SK-N-SH treated with all-trans-retinoic acid at 6 μM for 48 hours (cell line): ENCODE measurements around the gene PALS2.

Experiments
- BACH2 ChIP-seq: fragments of 250-450 bp; sonication (Bioruptor Pico); IDR thresholded peaks from 2 replicates; pipeline ENCODE4 v1.9.0; 2021; ENCODE audit warnings: mild to moderate bottlenecking, borderline replicate concordance
- RARB ChIP-seq: fragments of 250-450 bp; sonication (Bioruptor Pico); IDR thresholded peaks from 2 replicates; pipeline ENCODE4 v1.8.0; 2021; ENCODE audit warnings: mild to moderate bottlenecking, moderate library complexity
- ZFP30 ChIP-seq: fragments of 450-650 bp; formaldehyde crosslinking; IDR thresholded peaks from 2 replicates; pipeline ENCODE4 v1.5.0; 2022; ENCODE audit warnings: mild to moderate bottlenecking, moderate library complexity
- TF ChIP-seq, protein P1 (sequence below): fragments of 250-450 bp; sonication (Bioruptor Pico); IDR thresholded peaks from 2 replicates; pipeline ENCODE4 v1.8.0; 2020; ENCODE audit warnings: mild to moderate bottlenecking, moderate library complexity, borderline replicate concordance

DNA sequence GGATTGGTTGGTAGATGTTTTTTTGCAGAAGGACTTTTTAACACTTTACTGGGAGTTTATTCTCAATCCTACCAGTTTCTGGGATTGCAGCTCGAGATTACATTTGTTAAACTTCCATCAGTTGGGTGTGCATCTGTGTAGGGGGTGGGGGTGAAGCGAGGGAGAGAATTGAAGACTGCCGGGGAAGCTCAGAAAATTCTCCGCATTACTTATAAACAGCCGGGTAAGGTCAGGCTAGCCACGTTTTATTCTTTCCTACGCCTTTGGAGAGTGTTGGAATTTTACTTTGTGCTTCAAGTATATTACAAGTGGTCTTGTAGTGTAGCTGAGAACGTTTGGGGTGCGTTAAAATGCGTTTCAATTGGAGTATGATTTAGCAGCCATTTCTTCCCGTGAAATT, 1.1 kb downstream of the PALS2 start:
- TF ChIP-seq BACH2, result no peak
- TF ChIP-seq ZFP30, result no peak
- no peak for TF ChIP-seq RARB
- TF ChIP-seq, protein P1, sequence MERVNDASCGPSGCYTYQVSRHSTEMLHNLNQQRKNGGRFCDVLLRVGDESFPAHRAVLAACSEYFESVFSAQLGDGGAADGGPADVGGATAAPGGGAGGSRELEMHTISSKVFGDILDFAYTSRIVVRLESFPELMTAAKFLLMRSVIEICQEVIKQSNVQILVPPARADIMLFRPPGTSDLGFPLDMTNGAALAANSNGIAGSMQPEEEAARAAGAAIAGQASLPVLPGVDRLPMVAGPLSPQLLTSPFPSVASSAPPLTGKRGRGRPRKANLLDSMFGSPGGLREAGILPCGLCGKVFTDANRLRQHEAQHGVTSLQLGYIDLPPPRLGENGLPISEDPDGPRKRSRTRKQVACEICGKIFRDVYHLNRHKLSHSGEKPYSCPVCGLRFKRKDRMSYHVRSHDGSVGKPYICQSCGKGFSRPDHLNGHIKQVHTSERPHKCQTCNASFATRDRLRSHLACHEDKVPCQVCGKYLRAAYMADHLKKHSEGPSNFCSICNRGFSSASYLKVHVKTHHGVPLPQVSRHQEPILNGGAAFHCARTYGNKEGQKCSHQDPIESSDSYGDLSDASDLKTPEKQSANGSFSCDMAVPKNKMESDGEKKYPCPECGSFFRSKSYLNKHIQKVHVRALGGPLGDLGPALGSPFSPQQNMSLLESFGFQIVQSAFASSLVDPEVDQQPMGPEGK (CRISPR knock-in tag), result no peak
